Measurements from ENCODE around the gene CDKAL1.

The CDKAL1 gene

DNA sequence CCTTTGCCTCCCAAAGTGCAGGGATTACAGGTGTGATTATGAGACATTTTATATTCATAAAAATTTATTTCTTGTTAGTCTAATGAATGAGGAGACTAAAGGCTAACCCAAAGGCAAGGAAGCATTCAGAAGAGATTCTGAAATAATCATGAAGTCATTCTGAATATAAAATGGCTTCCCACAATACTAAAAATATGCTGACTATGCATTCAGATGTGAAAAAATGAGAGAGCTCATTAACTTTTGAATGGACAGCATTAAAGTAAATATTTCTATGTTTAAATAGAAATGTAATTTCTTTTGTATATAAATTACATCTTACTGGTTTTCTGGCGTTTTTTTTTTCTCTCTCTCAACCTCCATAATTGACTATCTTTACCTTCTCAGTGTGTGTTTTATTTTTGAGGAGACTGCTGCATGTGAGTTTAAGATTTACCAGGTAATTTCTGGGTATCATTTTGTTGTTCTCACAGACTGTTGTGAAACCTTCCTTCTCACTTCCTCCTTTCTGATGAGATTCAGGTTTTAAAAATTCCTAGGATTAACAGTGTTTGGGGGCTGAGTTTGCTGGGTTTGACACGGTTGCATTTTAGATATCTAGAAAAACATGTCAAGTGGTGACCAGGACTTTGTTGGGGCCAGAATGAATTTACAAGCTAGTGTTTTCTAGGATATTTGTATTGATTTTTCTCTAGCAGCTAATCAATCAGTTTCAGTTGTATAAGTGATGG, 316.6 kb downstream of the CDKAL1 start:
- DNase-seq: no peak

DNA sequence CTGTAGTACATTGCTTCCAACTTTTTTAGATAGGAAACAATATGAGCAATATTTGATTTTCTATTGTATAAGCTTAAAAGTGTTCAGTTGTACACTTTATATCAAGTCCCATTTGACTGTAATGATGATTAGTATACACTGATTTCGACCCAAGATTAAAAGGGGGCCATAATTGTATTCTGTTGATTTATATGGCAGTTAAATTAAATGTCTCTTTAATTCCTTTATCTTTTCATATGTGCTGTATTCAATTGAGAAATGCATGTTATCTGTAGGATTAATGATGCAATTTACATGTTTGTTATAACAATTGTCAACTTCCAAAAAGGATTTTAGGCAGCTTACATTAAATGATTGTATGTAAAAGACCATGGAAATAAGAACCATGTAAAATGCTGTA, 317.5 kb downstream of the CDKAL1 start:
- DNase-seq: no peak

DNA sequence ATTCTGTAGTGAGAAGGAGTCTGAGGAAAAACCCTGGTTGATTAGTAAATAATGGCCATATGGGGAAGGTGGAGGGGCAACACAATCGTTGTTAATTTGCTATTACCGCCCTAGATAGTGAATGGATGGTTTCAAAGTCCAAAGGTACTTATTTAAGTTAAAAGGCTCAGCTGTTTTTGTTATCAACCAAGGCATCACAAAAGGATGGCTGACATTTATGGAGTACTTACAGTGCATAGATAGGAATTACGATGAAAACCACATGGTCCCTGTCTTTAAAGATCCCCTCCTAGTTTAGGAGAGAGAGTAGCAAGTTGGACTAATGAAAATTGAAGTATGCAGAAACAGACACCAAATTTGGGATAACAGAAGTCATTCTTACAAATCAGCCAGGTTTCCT, 319.6 kb downstream of the CDKAL1 start:
- DNase-seq: no peak

DNA sequence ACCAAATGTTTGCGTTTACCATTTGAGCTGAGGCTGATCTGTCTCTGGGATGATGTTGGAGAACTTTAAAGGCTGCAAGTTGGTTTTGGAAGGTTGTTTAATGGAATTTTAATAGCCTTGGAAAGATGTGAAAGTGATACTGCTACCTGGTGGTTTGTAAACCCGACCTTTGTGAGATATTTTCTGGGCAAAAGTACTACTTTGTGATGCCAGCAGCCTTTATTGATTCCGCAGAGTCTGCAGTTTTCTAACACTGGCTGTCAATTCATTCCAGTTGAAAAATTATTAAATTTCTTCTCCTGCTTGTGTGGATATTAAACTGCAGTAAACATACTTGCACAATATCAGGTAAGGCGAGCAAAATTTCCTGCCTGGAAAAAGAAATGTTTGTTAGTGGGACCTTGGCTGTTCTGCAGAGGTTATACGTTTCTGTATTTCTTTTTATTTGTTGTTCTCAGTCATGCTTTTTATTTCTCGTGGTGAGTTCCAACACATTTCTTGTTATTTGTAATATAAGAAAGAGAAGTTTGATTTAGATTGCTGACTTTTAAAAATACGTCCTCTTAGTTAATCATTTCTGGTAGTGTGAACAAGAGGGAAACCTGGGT, 322.5 kb downstream of the CDKAL1 start:
- DNase-seq: no peak

DNA sequence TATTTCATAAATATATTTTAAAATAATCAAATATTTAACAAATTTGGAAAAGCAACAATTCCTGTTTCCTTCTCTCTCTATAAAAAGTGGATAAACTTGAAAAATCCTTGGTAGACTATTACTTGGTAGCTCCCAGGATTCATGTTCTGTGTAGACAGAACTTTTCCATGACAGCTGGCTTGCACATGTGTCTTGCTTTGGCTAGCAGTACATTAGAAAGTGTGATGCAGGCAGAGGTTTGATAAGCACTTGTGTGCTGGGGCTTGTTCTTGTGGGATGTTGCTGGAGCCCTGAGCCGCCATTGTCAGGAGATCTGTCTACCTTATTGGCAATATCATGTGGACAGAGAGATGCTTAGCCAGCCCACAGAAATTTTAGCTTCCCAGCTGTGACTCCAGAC, 327.2 kb downstream of the CDKAL1 start:
- no peak for DNase-seq

DNA sequence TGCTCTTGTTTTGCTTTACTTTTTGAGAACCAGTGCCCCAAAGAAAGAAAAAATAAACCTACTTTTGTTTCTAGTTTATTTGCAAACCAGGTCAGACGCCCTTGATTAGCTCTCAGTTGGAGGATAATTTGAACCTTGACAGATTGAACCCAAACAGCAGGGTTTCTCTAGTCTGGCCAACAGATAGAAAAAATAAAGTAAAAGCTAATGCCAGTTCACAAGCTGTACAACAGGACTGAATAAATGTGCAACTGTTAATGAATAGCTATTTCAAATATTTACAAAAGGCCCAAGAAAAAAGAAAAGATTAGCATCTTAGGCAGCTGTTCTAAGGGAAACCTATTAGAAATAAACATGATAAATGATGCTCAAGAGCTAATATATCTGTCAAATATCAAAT, 331.8 kb downstream of the CDKAL1 start:
- DNase-seq: no peak

DNA sequence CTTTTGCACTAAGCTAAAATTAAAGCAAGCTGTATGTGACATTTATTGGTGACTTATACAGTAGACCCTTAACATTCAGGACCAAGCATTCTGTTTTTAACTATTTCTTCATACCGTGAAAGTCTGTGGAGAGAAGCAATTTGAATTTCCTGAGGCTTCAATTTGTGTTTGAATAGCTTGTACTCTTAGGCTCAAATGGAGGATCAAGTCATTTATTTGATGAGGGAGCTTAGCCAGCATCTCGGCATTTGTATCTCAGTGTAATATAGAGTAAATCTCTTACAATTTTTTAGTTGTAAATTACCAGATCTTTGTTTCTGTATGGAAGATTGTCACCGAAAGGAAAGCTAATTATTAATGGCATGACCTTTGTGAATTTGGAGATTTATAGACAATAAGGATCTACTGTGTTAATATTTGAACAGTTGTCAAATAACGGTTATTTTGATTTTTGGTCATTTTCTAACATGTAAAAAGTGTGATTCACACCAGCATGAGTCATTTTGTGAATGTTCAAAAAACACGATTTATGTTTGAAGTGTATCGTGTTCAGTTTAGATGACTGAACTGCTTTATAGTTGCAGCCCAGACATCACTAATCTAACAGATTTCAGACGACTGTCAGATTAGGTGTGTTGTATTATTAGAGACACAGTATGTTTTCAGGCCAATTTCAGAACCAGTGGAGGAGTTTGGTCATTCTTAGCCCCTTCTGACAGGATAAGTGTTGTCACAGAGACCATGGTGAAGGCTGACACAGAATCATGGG, 332.9 kb downstream of the CDKAL1 start:
- no peak for DNase-seq

DNA sequence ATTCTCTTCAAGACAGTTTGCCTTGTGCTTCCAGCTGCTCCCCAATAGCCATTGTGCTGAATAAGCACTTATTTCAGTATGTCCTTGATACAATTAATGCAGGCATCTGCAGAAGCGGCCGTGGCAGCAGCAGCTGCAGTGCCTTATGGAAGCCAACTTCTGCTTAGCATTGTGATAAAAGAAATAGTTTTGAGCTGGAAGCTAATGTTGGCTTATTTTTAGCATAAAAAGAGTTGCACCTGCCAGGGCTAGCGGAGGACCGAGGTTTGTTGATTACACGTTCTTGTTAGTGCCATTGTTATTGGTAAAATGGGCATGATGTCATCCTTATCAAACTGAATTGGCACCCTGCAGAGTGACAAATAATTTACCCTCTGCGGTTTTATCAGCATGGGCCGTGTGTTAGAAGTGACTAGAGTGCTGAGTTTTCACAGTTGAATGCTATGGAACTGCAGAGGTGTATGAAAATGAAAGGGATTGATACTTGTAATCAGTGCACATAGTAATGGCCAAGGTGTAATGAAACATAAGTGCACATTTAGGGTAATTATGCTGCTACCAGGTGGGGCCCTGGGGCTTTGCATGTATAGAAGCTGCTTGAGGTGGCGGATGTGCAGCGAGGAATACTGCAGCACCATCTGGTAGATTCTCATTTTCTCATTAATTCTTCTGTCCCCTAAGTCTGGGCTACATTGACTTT, 334.3 kb downstream of the CDKAL1 start:
- no peak for DNase-seq

DNA sequence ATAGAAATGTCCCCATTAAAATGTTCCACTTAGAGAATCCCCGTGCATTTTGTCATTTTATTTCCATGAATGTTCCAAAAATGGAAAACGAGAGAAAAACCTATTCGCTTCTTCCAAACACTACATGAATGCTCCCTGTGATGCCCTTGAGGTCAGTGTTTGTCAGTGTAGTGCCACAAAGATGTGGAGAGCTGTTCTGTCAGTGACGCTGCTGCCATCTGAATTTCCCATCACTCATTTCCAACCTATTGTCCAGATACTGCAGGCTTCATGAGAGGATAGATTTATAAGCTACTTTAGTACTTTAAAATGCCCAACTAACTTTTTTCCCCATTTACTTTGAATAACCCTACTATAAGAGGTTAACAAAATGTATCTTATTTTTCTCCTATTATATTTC, 335.8 kb downstream of the CDKAL1 start:
- no peak for DNase-seq

DNA sequence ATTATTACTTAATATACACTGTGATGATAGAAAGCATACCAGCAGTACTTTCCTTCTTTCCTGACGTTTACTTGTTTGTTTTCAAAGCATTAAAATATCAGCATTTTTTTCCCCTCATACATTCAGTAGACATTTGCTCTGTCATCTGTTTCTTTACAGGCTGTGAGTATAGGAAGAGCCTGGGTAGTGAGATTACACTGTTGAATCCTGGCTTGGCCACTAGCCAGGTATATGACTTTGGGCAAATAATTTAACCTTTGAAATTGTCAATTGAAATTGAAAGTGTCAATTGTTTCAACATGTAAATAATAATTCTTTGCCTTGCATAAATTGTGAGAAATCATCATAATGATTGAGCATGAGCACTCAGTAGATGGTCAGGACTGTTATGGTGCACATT, 336.2 kb downstream of the CDKAL1 start:
- no peak for DNase-seq

DNA sequence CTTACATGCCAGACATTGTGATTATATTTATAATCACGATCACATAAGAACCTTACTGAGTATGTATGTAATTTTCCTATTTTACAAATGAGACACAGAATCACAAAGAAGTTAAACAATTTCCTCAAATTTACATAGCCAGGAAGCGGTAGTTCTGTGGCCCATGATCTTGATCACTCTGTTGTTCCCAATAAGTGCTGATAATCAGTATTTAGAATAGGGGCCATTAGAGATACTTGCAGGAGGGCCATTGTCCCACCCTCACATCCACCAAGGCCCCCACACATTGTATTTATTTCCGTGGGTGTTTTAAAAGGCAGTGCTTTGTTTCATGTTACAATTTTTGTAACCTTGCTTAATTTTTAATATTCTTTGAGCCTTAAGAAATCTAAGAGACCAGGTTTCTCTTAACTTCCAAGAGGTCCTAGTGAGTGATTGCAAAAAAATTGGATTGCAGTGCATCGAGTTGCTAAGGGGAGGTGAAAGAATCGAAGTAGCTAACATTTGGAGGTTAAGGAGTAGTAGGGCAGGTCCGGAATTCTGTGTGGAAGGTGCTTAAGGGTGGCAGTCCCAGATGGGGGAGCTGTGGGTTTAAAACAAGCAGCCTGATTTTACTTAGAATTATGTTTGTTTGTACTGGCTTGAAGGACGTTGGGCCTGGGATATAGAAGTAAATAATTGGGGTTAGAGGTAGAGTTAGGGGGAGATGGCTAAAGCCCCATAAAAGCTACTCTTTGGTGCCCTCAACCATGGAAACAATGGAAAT, 339.4 kb downstream of the CDKAL1 start:
- DNase-seq: no peak

DNA sequence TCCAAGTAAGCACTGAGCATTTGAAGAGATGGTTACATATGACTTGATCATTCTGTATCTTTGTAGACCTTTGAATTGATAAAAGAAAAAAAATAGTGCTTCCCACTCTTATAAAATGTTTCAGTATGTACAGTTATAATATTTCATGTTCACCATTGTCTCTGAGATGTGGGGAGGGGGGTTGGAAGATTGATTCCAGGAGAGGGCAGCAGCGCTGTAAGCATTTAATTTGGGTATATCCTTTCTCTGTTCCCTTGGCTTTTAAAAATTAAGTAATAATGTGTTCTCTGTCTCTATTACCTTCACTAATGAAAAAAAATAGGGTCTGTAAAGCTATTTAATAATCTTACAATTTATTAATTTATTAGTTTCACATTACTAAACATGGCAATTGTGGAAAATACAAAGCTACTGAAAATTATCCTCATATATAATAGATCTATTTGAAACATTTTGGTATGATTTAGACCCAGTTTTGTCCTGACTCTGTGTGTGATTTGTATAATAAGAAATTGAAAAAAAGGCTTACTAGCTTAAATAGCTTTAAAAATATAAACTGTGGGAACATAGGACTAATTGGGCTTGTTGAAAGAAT, 341.2 kb downstream of the CDKAL1 start:
- peak; percentile 56 for DNase-seq

DNA sequence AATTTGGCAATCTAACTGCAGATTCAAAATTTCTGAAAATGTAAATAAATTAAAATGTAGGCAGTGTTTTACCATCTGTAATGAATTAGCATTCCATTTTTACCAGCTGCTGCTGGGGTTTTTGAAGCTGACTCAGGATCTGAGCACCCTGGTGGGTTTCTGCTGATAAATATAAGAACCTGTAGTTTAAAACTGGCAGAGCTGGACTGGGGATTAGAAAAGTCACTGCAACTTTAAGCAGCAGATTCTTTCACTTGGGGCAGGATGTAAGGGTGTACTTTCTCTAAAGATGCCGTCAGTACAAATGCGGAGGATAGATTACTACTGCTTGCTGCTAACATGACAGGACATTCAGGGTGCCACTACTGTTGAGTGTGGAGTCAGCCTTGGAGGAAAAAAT, 341.8 kb downstream of the CDKAL1 start:
- DNase-seq: no peak

DNA sequence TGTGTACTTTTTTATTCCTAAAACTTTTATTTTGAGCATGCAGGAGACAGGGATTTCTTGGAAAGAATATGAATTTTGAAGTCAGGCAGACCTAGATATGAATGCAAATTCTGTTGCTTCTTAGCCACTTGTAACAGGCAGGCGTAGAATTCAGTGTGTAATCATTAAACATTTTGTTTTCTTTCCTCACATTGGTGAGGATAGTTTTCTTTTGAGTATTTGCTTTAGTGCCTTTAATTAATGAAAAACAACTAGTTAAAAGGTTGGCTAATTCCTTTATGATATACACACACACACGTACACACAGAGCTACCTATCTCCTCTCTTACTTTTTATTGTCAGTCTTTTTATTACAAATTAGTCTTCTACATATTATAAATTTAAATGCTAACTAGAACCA, 342.3 kb downstream of the CDKAL1 start:
- DNase-seq: peak; percentile 54

DNA sequence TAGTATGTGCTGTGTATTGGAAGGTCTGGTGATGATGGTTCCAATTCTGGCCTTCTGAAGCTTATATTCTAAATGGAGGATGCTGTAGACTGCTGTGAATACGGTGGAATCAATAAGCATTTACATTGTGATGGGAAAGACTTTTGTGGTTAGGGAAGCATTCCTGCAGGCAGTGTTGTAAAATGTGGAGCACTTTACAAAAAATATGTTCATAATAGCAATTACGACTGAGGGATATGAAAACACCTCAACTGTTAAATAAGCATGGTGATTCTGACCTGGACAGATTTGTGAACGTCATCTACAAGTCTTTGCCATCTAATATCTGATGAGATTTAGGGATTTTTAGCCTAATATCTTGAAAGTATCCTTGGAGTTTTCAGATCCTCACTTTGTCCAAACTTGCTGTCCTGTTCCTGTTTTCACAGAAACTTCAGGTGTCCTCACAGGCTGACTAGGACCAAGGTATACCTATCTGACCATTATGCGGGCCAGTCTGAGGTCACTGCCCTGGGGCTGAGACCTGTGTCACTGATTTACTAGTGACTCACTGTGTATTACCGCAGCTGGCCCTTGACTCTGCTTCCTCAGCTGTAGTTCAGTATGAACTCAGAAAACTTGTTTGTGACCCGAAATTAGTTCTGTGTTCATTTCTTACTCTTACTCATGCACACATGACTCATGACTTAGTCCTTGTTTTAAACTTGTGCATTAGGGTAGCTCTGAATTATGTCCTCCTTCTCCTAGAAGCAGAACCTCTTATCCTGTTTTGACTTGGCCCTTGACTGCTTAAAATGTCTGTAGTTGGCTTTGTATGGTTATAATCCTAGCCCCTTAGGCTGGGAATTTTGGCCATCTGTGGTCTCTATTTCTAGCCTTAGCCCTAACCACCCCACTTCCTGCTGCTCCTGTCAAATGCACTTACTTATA, 343.0 kb downstream of the CDKAL1 start:
- peak; percentile 96 for DNase-seq

DNA sequence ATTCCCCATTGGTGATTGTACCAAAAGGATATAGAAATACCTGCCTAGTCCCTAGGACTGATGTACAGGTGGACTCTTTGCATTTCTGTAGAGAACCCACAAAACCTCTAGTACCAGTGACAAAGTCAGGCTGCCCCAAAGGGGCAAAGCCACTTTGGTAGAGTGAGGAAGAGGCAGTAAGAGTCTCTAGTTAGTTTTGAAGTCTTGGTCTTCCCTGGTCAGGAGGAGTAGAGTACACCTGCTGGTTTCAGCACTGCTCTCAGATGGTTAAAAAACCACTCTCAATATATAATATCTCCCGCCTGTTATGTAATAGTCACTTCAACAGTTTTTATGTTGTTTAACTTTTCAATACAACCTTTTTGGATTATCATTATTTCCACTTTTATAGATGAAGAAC, 344.9 kb downstream of the CDKAL1 start:
- no peak for DNase-seq

DNA sequence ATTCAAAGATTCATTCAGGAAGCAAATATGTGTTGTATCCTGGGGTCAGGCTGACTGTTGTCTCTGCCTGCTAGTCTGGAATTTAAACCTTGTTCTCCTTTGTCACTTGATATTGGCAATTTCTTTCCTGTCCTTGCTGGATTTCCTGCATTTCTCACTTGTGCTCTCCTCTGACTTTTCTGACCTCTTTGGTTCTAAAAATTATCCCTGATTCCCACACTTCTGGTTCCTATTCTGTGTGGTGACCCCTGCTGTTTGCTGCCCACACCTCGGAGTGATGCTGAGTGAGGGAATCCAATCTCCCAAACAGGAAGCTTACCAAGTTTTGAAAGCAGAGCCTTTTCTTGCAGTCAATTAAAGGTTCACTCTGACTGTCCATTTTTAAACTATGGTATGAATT, 345.3 kb downstream of the CDKAL1 start:
- DNase-seq: no peak

DNA sequence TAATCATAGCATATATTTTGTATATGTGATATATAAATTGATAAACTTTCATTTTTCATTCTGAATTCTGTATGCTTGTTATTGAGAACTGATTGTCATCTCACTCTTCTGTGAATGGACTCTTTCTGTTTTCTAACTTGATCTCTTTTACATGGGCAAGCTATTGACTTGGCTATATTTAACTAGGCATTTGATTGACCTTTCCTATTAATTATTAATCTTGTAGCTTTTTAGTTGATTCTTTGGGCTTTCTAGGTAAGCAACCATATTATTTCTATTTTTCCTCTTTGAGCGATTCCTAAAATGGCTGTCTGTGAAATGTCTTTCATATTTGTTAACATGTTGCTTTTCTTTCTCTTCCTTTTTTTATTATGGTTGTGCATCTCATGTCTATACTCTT, 347.1 kb downstream of the CDKAL1 start:
- no peak for DNase-seq

DNA sequence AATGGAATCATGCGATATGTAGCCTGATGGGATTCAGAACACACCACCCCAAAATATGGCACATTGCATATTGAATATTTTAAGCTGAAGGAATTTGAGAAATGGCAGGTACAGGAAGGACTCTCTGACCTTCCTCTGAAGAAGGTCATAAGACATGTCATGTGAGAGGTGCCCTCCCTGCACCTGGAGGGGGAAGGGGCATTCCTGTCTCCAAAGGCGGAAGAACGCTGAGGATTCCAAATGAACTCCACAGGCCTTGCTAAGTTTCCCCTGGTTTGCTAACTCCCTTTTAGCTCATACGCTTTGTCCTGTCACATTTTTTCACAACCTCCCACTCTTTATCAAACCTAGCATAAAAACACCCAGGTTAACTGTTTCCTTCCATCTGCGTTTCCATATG, 347.8 kb downstream of the CDKAL1 start:
- DNase-seq: no peak

DNA sequence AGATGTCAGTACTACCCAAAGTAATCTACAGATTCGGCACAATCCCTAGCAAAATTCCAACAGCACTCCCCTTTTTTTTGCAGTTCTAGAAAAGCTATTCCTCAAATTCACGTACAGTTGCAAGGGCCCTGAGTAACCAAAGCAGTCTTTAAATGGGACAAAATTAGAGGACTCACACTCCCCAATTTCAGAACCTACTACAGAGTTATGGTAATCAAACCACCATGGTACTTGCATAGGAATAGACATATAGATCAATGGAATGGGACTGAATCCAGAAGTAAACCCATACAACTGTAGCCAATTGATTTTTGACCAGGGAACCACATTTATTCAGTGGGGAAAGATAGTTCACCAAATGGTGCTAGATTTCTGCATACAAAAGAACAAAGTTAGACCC, 350.8 kb downstream of the CDKAL1 start:
- DNase-seq: no peak

DNA sequence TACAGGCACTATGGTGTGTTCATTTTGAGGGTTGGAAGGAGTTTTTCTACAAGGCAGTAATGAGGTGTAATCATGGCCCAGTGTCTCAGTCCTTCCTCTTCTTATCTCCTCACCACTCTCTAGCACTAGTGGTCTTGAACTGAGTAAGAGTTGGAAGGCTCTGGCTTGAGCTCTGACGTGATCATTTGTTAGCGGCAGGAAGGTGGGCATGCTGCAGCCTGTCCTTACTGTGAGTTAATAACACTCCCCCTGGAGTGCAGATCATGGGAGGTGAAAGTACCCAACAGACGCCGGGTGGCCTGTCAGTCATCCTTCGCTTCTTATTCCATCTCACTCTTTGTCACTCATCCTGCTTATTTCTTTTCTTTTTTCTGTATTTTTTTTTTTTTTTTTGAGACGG, 356.9 kb downstream of the CDKAL1 start:
- no peak for DNase-seq

Data from kidney glomerular epithelial cell (primary cell).